Cardiac fibroblast (primary cell): Measurements from ENCODE around the gene ADAM12.

Experiments
- DNase-seq, 2 donors: peaks; one replicate each; pipeline versions ENCODE4 v3.0.0 to v3.0.0-alpha.2; 2010; ENCODE audit warnings: low read depth in 2 of 2
- H3K4me3 ChIP-seq, 2 donors: replicated peaks in 1 of 2; 1 replicate in 1 of 2; 2 replicates in 1 of 2; pipeline ENCODE4 v1.5.1; 2011; ENCODE audit warnings: low read depth in 2 of 2, low read length in 2 of 2, mild to moderate bottlenecking in 2 of 2, moderate library complexity in 1 of 2
- TF ChIP-seq, protein P1 (sequence below): IDR thresholded peaks from one replicate; pipeline ENCODE4 v1.5.1; 2011; ENCODE audit warnings: low read depth, mild to moderate bottlenecking, low read length, inconsistent platforms

ADAM12 gene

DNA sequence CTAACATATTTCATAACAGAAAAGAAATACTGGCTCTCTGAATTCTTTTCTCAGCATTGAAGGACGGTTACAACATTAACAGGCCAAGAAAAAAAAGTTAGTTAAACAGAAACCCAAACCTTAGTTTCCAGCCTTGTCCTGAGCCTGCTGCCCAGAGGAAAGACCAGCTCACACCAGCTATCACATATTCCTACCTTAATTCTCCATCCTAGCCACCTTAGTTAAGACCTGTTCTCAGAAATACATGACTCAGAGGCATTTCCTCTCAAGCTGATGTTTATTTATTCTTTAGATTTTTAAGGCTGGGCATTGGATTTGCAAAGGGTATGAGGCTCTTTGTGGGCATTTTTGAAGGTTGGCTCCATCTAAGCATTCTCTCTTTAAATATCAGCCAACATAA, 34.3 kb upstream of the ADAM12 start:
- no peak overlapping the region for H3K4me3 ChIP-seq
- TF ChIP-seq, protein P1, sequence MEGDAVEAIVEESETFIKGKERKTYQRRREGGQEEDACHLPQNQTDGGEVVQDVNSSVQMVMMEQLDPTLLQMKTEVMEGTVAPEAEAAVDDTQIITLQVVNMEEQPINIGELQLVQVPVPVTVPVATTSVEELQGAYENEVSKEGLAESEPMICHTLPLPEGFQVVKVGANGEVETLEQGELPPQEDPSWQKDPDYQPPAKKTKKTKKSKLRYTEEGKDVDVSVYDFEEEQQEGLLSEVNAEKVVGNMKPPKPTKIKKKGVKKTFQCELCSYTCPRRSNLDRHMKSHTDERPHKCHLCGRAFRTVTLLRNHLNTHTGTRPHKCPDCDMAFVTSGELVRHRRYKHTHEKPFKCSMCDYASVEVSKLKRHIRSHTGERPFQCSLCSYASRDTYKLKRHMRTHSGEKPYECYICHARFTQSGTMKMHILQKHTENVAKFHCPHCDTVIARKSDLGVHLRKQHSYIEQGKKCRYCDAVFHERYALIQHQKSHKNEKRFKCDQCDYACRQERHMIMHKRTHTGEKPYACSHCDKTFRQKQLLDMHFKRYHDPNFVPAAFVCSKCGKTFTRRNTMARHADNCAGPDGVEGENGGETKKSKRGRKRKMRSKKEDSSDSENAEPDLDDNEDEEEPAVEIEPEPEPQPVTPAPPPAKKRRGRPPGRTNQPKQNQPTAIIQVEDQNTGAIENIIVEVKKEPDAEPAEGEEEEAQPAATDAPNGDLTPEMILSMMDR, result no peak
- peak in 1 of 2 donors; percentile 56 for DNase-seq

DNA sequence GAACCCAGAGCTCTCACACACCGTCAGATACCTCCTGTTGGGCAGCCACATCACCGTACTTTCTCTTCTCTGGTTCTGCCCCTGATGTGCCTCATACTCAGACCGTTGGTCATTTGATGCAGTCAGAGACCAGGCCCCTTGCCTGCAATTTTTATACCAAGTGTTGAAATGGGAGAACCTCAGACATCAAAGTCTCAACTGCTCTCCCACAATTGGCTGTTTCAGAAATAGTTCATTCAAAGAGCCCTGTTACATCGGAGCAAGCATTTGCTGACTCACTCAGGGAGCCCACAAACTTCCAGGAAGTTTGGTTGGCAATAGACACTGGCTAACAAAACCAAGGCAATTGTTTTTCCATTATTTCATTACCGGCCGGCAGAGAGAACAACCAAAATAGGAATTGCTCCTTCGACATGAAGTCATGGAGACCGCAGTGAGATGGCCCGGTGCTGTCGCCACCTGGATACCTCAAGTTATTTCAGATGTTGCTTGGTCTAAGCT, 33.5 kb upstream of the ADAM12 start:
- DNase-seq, result peak; percentile 96 to 99
- TF ChIP-seq, protein P1, result no peak
- H3K4me3 ChIP-seq, result no peak overlapping the region

DNA sequence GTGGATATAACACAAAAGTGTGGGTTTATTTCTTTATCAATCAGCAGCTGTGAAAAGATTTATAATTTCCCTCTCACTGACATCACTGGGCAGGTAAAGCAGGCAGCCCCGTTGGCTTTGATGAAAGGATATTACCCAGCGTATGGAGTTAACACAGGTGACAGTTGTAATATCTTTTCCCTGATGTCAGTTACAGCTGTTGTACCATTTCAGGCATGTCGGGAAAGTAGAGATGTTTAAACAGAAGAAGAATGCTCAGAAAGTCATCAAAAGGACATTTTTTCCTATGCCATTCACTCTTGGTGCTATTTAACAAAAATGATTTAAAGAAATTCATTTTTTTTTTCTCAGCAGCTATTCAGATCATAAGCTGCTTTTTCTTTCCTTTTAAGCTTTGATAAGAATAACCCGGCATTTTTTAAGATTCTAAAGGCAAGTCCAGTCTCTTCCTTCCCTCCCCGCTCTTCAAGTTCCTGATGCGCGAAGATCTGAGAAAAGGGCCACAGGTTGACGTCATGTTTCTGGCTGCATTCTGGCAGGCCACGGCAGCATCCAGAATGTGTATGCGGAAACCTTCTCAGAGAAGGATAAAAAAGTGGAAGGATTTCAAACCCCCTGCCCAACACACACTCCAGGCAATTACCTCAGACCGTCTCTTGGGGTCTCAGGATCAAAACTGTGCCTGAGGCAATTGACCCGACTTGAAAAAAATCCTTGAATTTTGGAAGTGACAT, 32.5 kb upstream of the ADAM12 start:
- DNase-seq, result peak; percentile 49 to 53
- TF ChIP-seq, protein P1, result no peak
- H3K4me3 ChIP-seq, result no peak overlapping the region

DNA sequence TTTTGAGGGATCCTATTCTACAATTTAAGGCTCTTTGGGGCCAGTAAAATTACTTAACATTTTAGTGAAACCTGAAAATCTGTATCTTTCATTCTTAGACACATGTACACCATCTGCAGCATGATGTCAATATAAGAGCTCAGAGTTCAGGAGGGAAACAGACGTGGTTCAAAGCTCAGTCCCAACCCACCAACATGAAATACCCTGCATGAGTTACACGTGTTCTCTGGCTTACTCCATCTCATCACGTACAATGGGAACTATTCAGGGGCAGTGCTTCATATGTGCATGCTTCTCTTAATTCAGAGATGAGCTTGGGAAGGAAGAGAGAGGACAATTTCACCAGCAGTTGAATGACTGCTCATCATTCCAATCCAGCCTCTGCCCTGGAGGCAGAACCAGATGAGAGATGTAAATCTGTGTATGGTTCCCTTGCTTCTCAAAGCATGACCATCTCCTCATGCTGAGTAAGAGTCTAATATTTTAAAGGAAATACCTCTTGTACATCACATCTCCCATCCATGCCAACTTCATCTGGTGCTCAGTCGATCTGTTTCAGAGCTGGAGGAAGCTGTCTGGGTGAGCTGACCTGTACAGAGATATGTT, 29.0 kb upstream of the ADAM12 start:
- TF ChIP-seq, protein P1, result no peak
- H3K4me3 ChIP-seq, result no peak overlapping the region
- no peak for DNase-seq

DNA sequence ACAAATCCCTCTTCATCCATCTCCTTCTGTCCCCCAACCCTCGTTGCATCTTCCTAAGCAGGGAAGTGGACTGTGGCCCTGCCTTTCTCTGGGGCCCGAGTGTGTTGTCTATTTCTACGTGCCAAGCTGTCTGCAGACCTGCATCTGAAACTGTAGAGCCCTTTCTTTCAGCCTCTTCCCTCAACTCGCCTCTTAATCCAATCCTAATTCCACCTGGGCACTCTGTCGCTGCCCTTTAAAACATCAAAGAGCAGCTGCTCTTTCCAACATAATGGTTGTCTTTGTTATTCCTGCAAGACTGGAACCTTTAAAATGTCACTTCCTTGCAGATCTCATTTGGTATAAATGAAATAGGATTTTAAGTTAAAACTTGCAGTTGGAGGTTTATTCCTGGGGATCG, 21.5 kb upstream of the ADAM12 start:
- no peak for DNase-seq
- TF ChIP-seq, protein P1, result no peak
- no peak overlapping the region for H3K4me3 ChIP-seq

DNA sequence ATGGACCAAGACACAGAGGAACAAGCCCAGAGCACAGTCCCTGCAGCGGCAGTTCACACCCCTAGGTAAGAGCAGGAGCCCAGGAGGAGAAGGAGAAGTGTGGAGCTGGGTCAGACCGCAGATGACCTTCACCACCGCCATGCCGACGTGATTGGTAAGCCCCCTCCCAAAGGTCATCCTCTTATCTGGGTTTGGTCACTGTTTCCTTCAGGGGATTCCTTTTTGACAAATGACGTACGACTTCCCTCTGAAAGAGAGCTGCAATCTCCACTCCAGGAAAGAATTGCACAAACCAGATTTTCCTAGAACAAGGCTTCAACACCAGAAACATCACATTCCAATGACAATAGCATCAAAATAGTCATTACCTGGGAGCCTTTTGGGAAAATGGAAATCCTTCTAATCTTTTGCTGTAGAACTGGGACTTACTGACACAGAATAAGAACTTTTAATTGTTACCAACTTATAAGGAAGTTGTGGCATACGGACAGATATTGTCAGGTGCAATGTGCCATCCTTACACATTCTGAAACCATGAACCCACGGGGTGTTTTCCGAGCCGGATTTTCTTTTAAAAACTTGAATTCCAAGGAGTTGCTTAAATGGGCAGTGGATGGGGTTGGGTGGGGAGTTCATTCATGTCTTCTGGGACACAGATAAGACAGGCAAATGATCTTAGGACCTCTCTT, 20.8 kb upstream of the ADAM12 start:
- TF ChIP-seq, protein P1, result no peak
- peak in 1 of 2 donors; percentile 23 for DNase-seq

More for the DNA sequence above, 20.8 kb upstream of the ADAM12 start:
- no peak overlapping the region for H3K4me3 ChIP-seq
